Trophoblast cell (in vitro differentiated cells and primary cell): ENCODE data around the gene HSPA1A.
"Not testable (repeated sequence)": the region's sequence is repeated elsewhere in the genome, so short reads cannot be mapped to it uniquely, and the experiment has no call there.

ENCODE experiments used
- DNase-seq, 2 donors: peaks; one replicate each; pipeline ENCODE4 v3.0.0-alpha.2; 2016
- H2AFZ ChIP-seq: 2 replicates; pipeline ENCODE4 v1.6.1; 2013; ENCODE audit warnings: low read length, moderate library complexity, mild to moderate bottlenecking; ENCODE audit not compliant: insufficient read depth, poor library complexity
- H2AK5ac ChIP-seq: 2 replicates; pipeline ENCODE4 v1.6.1; 2013; ENCODE audit warnings: mild to moderate bottlenecking, low read length
- H2BK120ac ChIP-seq: 2 replicates; pipeline ENCODE4 v1.6.1; 2013; ENCODE audit warnings: low read length, mild to moderate bottlenecking, moderate library complexity; ENCODE audit not compliant: insufficient read depth, poor library complexity
- H2BK12ac ChIP-seq: 2 replicates; pipeline ENCODE4 v1.6.1; 2013; ENCODE audit warnings: mild to moderate bottlenecking, low read length, moderate library complexity
- H2BK5ac ChIP-seq: 2 replicates; pipeline ENCODE4 v1.6.1; 2013; ENCODE audit warnings: low read length, low read depth, moderate library complexity, mild to moderate bottlenecking; ENCODE audit not compliant: poor library complexity
- H3K14ac ChIP-seq: 2 replicates; pipeline ENCODE4 v1.6.1; 2013; ENCODE audit warnings: mild to moderate bottlenecking, low read length
- H3K18ac ChIP-seq: 2 replicates; pipeline ENCODE4 v1.6.1; 2013; ENCODE audit warnings: mild to moderate bottlenecking, low read length
- H3K23ac ChIP-seq: 2 replicates; pipeline ENCODE4 v1.6.1; 2013; ENCODE audit warnings: low read length
- H3K27ac ChIP-seq: 2 replicates; pipeline ENCODE4 v1.5.1; 2013; ENCODE audit warnings: low read depth, mild to moderate bottlenecking, inconsistent platforms, low read length, moderate library complexity
- H3K27me3 ChIP-seq: 2 replicates; pipeline ENCODE4 v1.6.1; 2013; ENCODE audit warnings: inconsistent platforms, mild to moderate bottlenecking, low read length, moderate library complexity; ENCODE audit not compliant: insufficient read depth
- H3K36me3 ChIP-seq, 2 experiments: 1 replicate in 1 of 2; 2 replicates in 1 of 2; pipeline ENCODE4 v1.6.1; 2013; ENCODE audit warnings: low read length in 2 of 2, mild to moderate bottlenecking in 2 of 2, moderate library complexity in 1 of 2; ENCODE audit not compliant: insufficient read depth in 2 of 2, control insufficient read depth in 1 of 2
- H3K4ac ChIP-seq: 2 replicates; pipeline ENCODE4 v1.6.1; 2013; ENCODE audit warnings: low read depth, mild to moderate bottlenecking, low read length, moderate library complexity
- H3K4me1 ChIP-seq, 2 experiments: 1 replicate in 1 of 2; 2 replicates in 1 of 2; pipeline ENCODE4 v1.6.1; 2013; ENCODE audit warnings: low read length in 2 of 2, mild to moderate bottlenecking in 2 of 2, moderate library complexity in 1 of 2; ENCODE audit not compliant: insufficient read depth in 2 of 2, control insufficient read depth in 1 of 2
- H3K4me2 ChIP-seq: 2 replicates; pipeline ENCODE4 v1.6.1; 2013; ENCODE audit warnings: inconsistent platforms, mild to moderate bottlenecking, low read length, moderate library complexity
- H3K4me3 ChIP-seq: 2 replicates; pipeline ENCODE4 v1.5.1; 2013; ENCODE audit warnings: mild to moderate bottlenecking, low read depth, low read length, inconsistent platforms
- H3K79me1 ChIP-seq: one replicate; pipeline ENCODE4 v1.6.1; 2013; ENCODE audit warnings: low read length
- H3K79me2 ChIP-seq: 2 replicates; pipeline ENCODE4 v1.6.1; 2013; ENCODE audit warnings: low read length, mild to moderate bottlenecking; ENCODE audit not compliant: control insufficient read depth, insufficient read depth, poor library complexity
- H3K9ac ChIP-seq: 2 replicates; pipeline ENCODE4 v1.6.1; 2013; ENCODE audit warnings: mild to moderate bottlenecking, low read length
- H3K9me3 ChIP-seq: 2 replicates; pipeline ENCODE4 v1.6.1; 2013; ENCODE audit warnings: low read depth, mild to moderate bottlenecking, control low read depth, inconsistent platforms, low read length; ENCODE audit not compliant: insufficient read depth
- H4K12ac ChIP-seq: 2 replicates; pipeline ENCODE4 v1.6.1; 2013; ENCODE audit warnings: low read depth, mild to moderate bottlenecking, low read length, moderate library complexity
- H4K8ac ChIP-seq: 2 replicates; pipeline ENCODE4 v1.6.1; 2013; ENCODE audit warnings: low read depth, mild to moderate bottlenecking, low read length, moderate library complexity
- H4K91ac ChIP-seq: one replicate; pipeline ENCODE4 v1.6.1; 2013; ENCODE audit warnings: low read depth, mild to moderate bottlenecking, low read length, moderate library complexity
- WGBS: extraction: QIAGEN DNeasy Blood & Tissue Kit; methylation state at CpG from one replicate; pipeline ENCODE4 v1.1.7; 2013; ENCODE audit warnings: missing lambda C conversion rate; ENCODE audit not compliant: insufficient read length, insufficient coverage; ENCODE audit errors: extremely low coverage; 5-methylcytosine and 5-hydroxymethylcytosine counted together

The HSPA1A gene

GRCh38 chr6:31838968-31839367 lies 23.6 kb downstream of the HSPA1A start:
- no peak overlapping the region for H3K4me3 ChIP-seq
- no peak overlapping the region for H3K23ac ChIP-seq

DNA sequence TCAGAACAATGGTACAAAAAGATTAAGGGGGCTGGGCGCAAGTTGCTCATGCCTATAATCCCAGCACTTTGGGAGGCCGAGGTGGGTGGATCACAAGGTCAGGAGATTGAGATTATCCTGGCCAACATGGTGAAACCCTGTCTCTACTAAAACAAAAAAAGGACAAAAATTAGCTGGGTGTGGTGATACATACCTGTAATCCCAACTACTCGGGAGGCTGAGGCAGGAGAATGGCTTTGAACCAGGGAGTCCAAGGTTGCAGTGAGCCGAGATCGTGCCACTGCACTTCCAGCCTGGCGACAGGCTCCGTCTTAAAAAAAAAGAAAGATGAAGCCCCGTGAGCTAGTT lies 24.4 kb downstream of the HSPA1A start:
- H3K23ac ChIP-seq, H2BK5ac ChIP-seq, H3K18ac ChIP-seq, H2BK12ac ChIP-seq, H4K12ac ChIP-seq, H3K9ac ChIP-seq, H2AK5ac ChIP-seq, H3K27me3 ChIP-seq, H2BK120ac ChIP-seq, H4K8ac ChIP-seq, H2AFZ ChIP-seq, H3K4me3 ChIP-seq, H3K9me3 ChIP-seq, H3K27ac ChIP-seq, DNase-seq, H3K14ac ChIP-seq, H3K4me2 ChIP-seq, H4K91ac ChIP-seq, H3K4ac ChIP-seq: not testable (repeated sequence)
- Histone ChIP-seq H3K79me2 (peaks cover 18% of the 10 kb centered on the region), H3K36me3 (peaks cover 36 to 52% of the 10 kb centered on the region in 2 experiments), H3K79me1 (peaks cover 13% of the 10 kb centered on the region), H3K4me1 (peaks cover 11 to 17% of the 10 kb centered on the region in 2 experiments)
- WGBS: no CpG with 5 or more reads among the region's 8 CpGs

More at GRCh38 chr6:31838968-31839367, 23.6 kb downstream of the HSPA1A start:
- H2BK5ac ChIP-seq: no peak overlapping the region
- peaks cover 36 to 48% of the 10 kb centered on the region in 2 experiments for H3K36me3 ChIP-seq
- H3K27me3 ChIP-seq: no peaks in the 10 kb centered on the region
- H3K14ac ChIP-seq: no peak overlapping the region
- H4K12ac ChIP-seq: no peak overlapping the region
- H3K79me1 ChIP-seq: peaks cover 16% of the 10 kb centered on the region
- no peak for DNase-seq
- no peak overlapping the region for H3K27ac ChIP-seq
- no peak overlapping the region for H2AK5ac ChIP-seq
- peaks cover 18% of the 10 kb centered on the region for H3K79me2 ChIP-seq
- no peak overlapping the region for H2BK12ac ChIP-seq
- H3K9ac ChIP-seq: no peak overlapping the region
- H2AFZ ChIP-seq: no peak overlapping the region
- peak overlapping the region; percentile 0 for H3K4me2 ChIP-seq
- WGBS: no CpG with 5 or more reads among the region's 3 CpGs
- no peak overlapping the region for H4K8ac ChIP-seq
- H4K91ac ChIP-seq: no peak overlapping the region
- H3K4ac ChIP-seq: no peak overlapping the region
- H2BK120ac ChIP-seq: no peak overlapping the region
- H3K9me3 ChIP-seq: no peaks in the 10 kb centered on the region
- no peak overlapping the region for H3K18ac ChIP-seq
- peaks cover 11 to 17% of the 10 kb centered on the region in 2 experiments for H3K4me1 ChIP-seq

- no peak overlapping the region for H4K12ac ChIP-seq
- no peak overlapping the region for H2AK5ac ChIP-seq
- H3K4me3 ChIP-seq: no peak overlapping the region
- H3K27me3 ChIP-seq: no peaks in the 10 kb centered on the region
- no peak overlapping the region for H3K4me2 ChIP-seq
- H3K79me2 ChIP-seq: peaks cover 2% of the 10 kb centered on the region
- no peak overlapping the region for H3K14ac ChIP-seq
- H3K18ac ChIP-seq: no peak overlapping the region
- H3K27ac ChIP-seq: no peak overlapping the region
- H4K91ac ChIP-seq: no peak overlapping the region
- H4K8ac ChIP-seq: no peak overlapping the region
- no peak overlapping the region for H2BK5ac ChIP-seq
- peaks cover 36 to 45% of the 10 kb centered on the region in 2 experiments for H3K36me3 ChIP-seq
- no CpG with 5 or more reads among the region's 9 CpGs for WGBS
- no peak for DNase-seq
- no peak overlapping the region for H3K4ac ChIP-seq
- no peaks in the 10 kb centered on the region for H3K79me1 ChIP-seq
- no peak overlapping the region for H3K9ac ChIP-seq
- H2BK120ac ChIP-seq: no peak overlapping the region
- no peak overlapping the region for H3K23ac ChIP-seq
- H3K9me3 ChIP-seq: no peaks in the 10 kb centered on the region
- H3K4me1 ChIP-seq: peaks cover 7 to 9% of the 10 kb centered on the region in 2 experiments
- no peak overlapping the region for H2BK12ac ChIP-seq
- no peak overlapping the region for H2AFZ ChIP-seq
Observed at GRCh38 chr6:31842053-31842452, 26.7 kb downstream of the HSPA1A start.

- no CpG with 5 or more reads among the region's 3 CpGs for WGBS
- Histone ChIP-seq H3K36me3 (peaks cover 19 to 21% of the 10 kb centered on the region in 2 experiments), H3K23ac (no peak overlapping the region), H4K12ac (no peak overlapping the region), H3K79me1 (no peaks in the 10 kb centered on the region), H3K18ac (no peak overlapping the region), H3K4me1 (peaks cover 0 to 2% of the 10 kb centered on the region in 2 experiments), H3K14ac (no peak overlapping the region), H3K27ac (no peak overlapping the region), H3K4ac (no peak overlapping the region), H4K91ac (no peak overlapping the region), H2BK12ac (no peak overlapping the region), H2AFZ (no peak overlapping the region), H2BK5ac (no peak overlapping the region), H3K79me2 (no peaks in the 10 kb centered on the region), H3K9me3 (no peaks in the 10 kb centered on the region), H3K9ac (no peak overlapping the region), H2BK120ac (no peak overlapping the region), H4K8ac (no peak overlapping the region), H3K27me3 (no peaks in the 10 kb centered on the region), H3K4me2 (no peak overlapping the region), H2AK5ac (no peak overlapping the region), H3K4me3 (no peak overlapping the region)
- no peak for DNase-seq
Observed at GRCh38 chr6:31844507-31844906, 29.2 kb downstream of the HSPA1A start.
